ENCODE results near the gene CEP250. TPM values are rescaled to one million over a fixed set of nuclear protein-coding genes. Genes with fewer than 3 reads are reported as not detected.

The CEP250 gene
- total RNA-seq, 2 experiments from 2014 or later, result 31.6 to 74.4 TPM

DNA sequence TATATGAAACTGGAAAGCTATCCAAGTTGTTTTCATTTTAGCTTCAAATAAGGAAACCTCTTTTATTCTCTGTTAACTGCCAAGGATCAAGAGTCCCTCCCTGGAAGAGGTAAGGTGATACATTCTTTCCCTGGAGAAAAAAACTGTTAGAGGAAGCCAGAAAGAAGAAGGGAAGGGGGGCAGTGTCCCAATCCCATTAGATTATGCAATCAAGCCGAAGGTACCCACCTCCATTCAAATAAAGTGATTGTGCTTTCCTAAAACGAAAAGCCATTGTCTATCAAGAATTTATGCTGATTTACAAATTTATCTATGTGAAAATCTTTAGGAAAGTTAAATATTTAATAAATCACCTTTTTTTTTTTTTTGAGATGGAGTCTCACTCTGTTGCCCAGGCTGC, 34.1 kb upstream of the CEP250 start:
- H3K27ac ChIP-seq (ENCODE audit: low read depth, low read length, poor library complexity, severe bottlenecking), result no peak overlapping the region
- H3K9me3 ChIP-seq (ENCODE audit: low read length), result no peaks in the 10 kb centered on the region
- no peak overlapping the region for H2AFZ ChIP-seq (ENCODE audit: low read length)
- POLR2A ChIA-PET, result interaction anchor here (0.6 to 0.7 kb wide), 3 partner anchors 14 to 601 kb away, joined by 3 to 4 read pairs (median 3); no protein-coding TSS in a partner anchor
- no TSS peak for BruUV-seq (replicated peaks)
- no peaks in the 10 kb centered on the region for H3K9me2 ChIP-seq (ENCODE audit: insufficient read depth, low read length)
- no peaks in the 10 kb centered on the region for H3K79me2 ChIP-seq (ENCODE audit: insufficient read depth, low read depth, low read length)
- CTCF ChIA-PET (ENCODE audit: unreplicated experiment), result no interaction called here
- H3K36me3 ChIP-seq (ENCODE audit: insufficient read depth, low read length), result no peaks in the 10 kb centered on the region
- H3K4me2 ChIP-seq (ENCODE audit: low read length), result no peak overlapping the region
- no peak overlapping the region for H3K4me3 ChIP-seq (ENCODE audit: low read depth, low read length, poor library complexity, severe bottlenecking)
- no peaks in the 10 kb centered on the region for H3K4me1 ChIP-seq (ENCODE audit: insufficient read depth, low read length, poor library complexity, severe bottlenecking)
- intact Hi-C loops (cut with micrococcal nuclease; ENCODE audit: unreplicated experiment), result no loop called here
- no peak for DNase-seq (ENCODE audit: low spot score)
- H4K20me1 ChIP-seq (ENCODE audit: insufficient read depth, low read length), result no peaks in the 10 kb centered on the region
- TF ChIP-seq EZH2phosphoT487 (IDR thresholded peaks at IDR 0.05; ENCODE audit: borderline replicate concordance, low read depth, low read length), result no peak
- no peak for TF ChIP-seq CTCF (conservative IDR thresholded peaks at IDR 0.05; ENCODE audit: low read length)

DNA sequence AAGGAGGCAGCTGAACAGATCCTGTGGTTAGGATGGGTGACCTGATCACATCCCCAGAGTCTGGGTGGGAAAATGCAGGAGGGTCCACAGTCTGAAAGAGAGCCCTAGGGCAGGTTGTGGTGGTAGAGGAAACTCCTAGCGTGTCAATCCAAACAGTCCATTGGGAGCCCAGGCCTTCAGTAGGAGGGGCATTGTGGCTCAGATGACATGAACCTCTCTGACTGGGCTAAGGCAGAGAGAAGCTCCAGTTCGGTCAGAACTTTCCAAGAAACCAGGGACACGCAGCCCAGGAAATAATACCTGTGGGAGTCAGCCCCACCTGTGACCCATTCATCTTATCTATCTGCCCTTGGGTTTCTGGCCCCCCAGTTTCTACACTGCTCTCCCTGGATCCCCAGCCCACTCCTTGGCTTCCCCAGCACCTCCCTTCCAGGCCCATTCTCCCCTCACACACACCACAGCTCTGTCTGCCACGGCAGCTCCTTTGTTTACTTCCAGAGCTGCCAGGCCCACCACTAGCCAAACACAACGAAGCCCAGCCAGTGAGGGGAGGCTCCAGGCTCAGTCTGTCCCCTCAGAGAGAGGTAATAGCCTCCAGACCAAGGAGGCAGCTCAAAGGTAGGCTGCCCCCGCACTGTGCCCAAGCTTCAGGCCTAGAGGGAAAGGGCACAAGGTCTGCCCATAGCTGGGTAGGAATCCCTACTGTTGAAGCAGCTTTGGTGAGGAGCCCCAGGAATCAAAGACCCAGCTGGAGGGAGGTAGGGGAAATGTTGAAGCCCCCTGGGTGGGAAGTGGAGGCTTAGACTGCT, 23.6 kb upstream of the CEP250 start:
- H3K27ac ChIP-seq (ENCODE audit: low read depth, low read length, poor library complexity, severe bottlenecking), result no peak overlapping the region
- no peaks in the 10 kb centered on the region for H3K4me1 ChIP-seq (ENCODE audit: insufficient read depth, low read length, poor library complexity, severe bottlenecking)
- H3K4me3 ChIP-seq (ENCODE audit: low read depth, low read length, poor library complexity, severe bottlenecking), result no peak overlapping the region
- no peaks in the 10 kb centered on the region for H3K9me2 ChIP-seq (ENCODE audit: insufficient read depth, low read length)
- BruUV-seq (replicated peaks), result no TSS peak
- no peak overlapping the region for H2AFZ ChIP-seq (ENCODE audit: low read length)
- ChIA-PET POLR2A (interaction anchor here (1.2 kb wide), 1 partner anchor 23 kb away, joined by 3 read pairs; no protein-coding TSS in a partner anchor), CTCF (ENCODE audit: unreplicated experiment) (interaction anchor here (0.8 kb wide), 1 partner anchor 9 kb away, joined by 3 read pairs; no protein-coding TSS in a partner anchor)
- H3K79me2 ChIP-seq (ENCODE audit: insufficient read depth, low read depth, low read length), result no peaks in the 10 kb centered on the region
- no peaks in the 10 kb centered on the region for H3K9me3 ChIP-seq (ENCODE audit: low read length)
- TF ChIP-seq CTCF (conservative IDR thresholded peaks at IDR 0.05; ENCODE audit: low read length) (no peak), EZH2phosphoT487 (IDR thresholded peaks at IDR 0.05; ENCODE audit: borderline replicate concordance, low read depth, low read length) (no peak)
- no peaks in the 10 kb centered on the region for H3K36me3 ChIP-seq (ENCODE audit: insufficient read depth, low read length)
- intact Hi-C loops (cut with micrococcal nuclease; ENCODE audit: unreplicated experiment), result no loop called here
- no peak overlapping the region for H3K4me2 ChIP-seq (ENCODE audit: low read length)
- DNase-seq (ENCODE audit: low spot score), result no peak
- H4K20me1 ChIP-seq (ENCODE audit: insufficient read depth, low read length), result no peaks in the 10 kb centered on the region

DNA sequence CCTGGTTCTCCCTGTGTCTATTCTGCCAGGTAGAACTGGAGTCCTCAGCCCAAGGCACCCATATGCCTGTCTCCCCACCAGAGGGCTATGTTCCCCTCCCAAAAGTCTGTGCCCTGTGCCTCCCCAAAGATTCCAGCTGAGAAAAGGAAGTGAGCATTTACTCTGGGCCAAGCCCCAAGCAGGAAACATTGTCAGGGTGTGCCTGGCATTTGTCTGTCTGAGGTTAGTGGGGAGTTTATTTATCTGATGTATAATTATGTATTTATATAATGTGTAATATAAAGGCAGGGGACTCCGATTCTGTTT, 23.0 kb upstream of the CEP250 start:
- Histone ChIP-seq H3K9me3 (ENCODE audit: low read length) (no peaks in the 10 kb centered on the region), H3K27ac (ENCODE audit: low read depth, low read length, poor library complexity, severe bottlenecking) (no peak overlapping the region), H4K20me1 (ENCODE audit: insufficient read depth, low read length) (no peaks in the 10 kb centered on the region), H3K4me1 (ENCODE audit: insufficient read depth, low read length, poor library complexity, severe bottlenecking) (no peaks in the 10 kb centered on the region), H3K4me2 (ENCODE audit: low read length) (no peak overlapping the region), H2AFZ (ENCODE audit: low read length) (no peak overlapping the region), H3K4me3 (ENCODE audit: low read depth, low read length, poor library complexity, severe bottlenecking) (no peak overlapping the region), H3K36me3 (ENCODE audit: insufficient read depth, low read length) (no peaks in the 10 kb centered on the region), H3K9me2 (ENCODE audit: insufficient read depth, low read length) (no peaks in the 10 kb centered on the region), H3K79me2 (ENCODE audit: insufficient read depth, low read depth, low read length) (no peaks in the 10 kb centered on the region)
- DNase-seq (ENCODE audit: low spot score), result no peak
- intact Hi-C loops (cut with micrococcal nuclease; ENCODE audit: unreplicated experiment), result no loop called here
- ChIA-PET CTCF (ENCODE audit: unreplicated experiment) (interaction anchor here (0.8 kb wide), 1 partner anchor 8 kb away, joined by 3 read pairs; no protein-coding TSS in a partner anchor), POLR2A (interaction anchor here (1.2 kb wide), 1 partner anchor 22 kb away, joined by 3 read pairs; no protein-coding TSS in a partner anchor)
- TF ChIP-seq CTCF (conservative IDR thresholded peaks at IDR 0.05; ENCODE audit: low read length), result no peak
- TF ChIP-seq EZH2phosphoT487 (IDR thresholded peaks at IDR 0.05; ENCODE audit: borderline replicate concordance, low read depth, low read length), result no peak
- BruUV-seq (replicated peaks), result no TSS peak

All from OCI-LY7 (cell line).